NB4 (cell line): ENCODE data around the gene ERVH48-1.

Experiments used
- MYC ChIP-seq: IDR thresholded peaks from 2 replicates; pipeline ENCODE4 v1.6.1; 2011; ENCODE audit warnings: low read depth, low read length
- POLR2A ChIP-seq: IDR thresholded peaks from 2 replicates; pipeline ENCODE4 v1.6.1; 2011; ENCODE audit warnings: mild to moderate bottlenecking; ENCODE audit not compliant: insufficient read length; ENCODE audit errors: extremely low read depth
- TF ChIP-seq, protein P1 (sequence below): IDR thresholded peaks from one replicate; pipeline ENCODE4 v1.5.1; 2012; ENCODE audit warnings: low read depth, low read length
- TF ChIP-seq, protein P2 (sequence below): IDR thresholded peaks from 2 replicates; pipeline ENCODE4 v1.6.1; 2011; ENCODE audit warnings: low read depth, low read length

DNA sequence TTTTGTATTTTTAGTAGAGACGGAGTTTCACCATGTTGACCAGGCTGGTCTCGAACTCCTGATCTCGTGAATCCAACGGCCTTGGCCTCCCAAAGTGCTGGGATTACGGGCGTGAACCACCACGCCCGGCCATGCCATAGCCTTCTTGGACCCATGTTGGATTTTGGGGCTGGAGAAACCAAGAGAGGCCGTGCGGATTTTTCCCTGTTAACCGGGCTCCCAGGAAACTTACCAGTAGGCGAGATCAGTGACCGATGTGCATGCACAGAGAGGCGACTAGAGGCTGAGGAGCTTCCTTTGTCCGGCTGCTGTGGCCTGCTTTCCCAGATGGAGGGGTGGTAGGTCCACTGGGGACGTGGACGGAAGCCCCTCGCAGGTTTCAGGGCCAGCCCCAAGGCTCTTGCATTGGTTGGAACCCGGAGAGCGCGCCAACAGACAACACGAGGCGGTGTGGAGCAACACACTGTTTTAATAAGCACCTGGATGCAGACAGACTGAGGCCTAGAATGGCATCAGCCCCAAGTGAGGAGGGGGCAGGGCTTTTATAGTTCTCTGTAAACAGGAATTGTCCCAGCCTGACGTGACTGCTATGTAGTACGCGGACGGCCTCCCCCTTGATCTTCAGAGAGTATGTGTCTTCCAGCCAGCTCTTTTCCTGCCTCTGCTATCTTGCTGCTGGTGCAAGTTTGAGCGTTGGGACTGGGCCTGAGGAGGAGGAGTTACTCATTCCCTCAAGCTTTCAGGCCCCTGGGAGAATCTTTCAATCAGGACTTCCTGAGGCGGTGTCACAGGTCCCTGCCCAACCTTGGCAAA is at the start of gene ERVH48-1:
- TF ChIP-seq, protein P1, sequence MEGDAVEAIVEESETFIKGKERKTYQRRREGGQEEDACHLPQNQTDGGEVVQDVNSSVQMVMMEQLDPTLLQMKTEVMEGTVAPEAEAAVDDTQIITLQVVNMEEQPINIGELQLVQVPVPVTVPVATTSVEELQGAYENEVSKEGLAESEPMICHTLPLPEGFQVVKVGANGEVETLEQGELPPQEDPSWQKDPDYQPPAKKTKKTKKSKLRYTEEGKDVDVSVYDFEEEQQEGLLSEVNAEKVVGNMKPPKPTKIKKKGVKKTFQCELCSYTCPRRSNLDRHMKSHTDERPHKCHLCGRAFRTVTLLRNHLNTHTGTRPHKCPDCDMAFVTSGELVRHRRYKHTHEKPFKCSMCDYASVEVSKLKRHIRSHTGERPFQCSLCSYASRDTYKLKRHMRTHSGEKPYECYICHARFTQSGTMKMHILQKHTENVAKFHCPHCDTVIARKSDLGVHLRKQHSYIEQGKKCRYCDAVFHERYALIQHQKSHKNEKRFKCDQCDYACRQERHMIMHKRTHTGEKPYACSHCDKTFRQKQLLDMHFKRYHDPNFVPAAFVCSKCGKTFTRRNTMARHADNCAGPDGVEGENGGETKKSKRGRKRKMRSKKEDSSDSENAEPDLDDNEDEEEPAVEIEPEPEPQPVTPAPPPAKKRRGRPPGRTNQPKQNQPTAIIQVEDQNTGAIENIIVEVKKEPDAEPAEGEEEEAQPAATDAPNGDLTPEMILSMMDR: no peak
- TF ChIP-seq POLR2A (no peak), MYC (no peak)
- TF ChIP-seq, protein P2, sequence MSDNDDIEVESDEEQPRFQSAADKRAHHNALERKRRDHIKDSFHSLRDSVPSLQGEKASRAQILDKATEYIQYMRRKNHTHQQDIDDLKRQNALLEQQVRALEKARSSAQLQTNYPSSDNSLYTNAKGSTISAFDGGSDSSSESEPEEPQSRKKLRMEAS: no peak
